Psoas muscle (tissue), 8 donors: ENCODE results near the gene HOXA13. TPM values are rescaled to one million over a fixed set of nuclear protein-coding genes. Genes with fewer than 3 reads are reported as not detected.

Source experiments
- ATAC-seq, 4 donors: fragments of 200-7000 bp; cut with Tn5 transposase; one replicate each; pipeline ENCODE4 v1.9.1; 2020; ENCODE audit warnings: moderate library complexity in 3 of 4, mild to moderate bottlenecking in 2 of 4
- DNase-seq, 2 donors: peaks; one replicate each; pipeline ENCODE4 v3.0.0-alpha.2; 2020
- H3K27ac ChIP-seq: fragments of 200-600 bp; one replicate; pipeline ENCODE4 v1.8.0; 2022
- H3K27me3 ChIP-seq, 3 donors: fragments of 200-600 bp in 1 of 3; one replicate each; pipeline versions ENCODE4 v1.6.1 to v1.8.0; 2013 to 2022; ENCODE audit warnings: low read length in 2 of 3, mild to moderate bottlenecking in 2 of 3, moderate library complexity in 1 of 3; ENCODE audit not compliant: insufficient read depth in 3 of 3
- H3K36me3 ChIP-seq, 2 donors: fragments of 200-600 bp in 1 of 2; one replicate each; pipeline versions ENCODE4 v1.6.1 to v1.8.0; 2013 to 2022; ENCODE audit warnings: low read depth in 1 of 2, mild to moderate bottlenecking in 1 of 2, moderate library complexity in 1 of 2; ENCODE audit not compliant: insufficient read depth in 1 of 2
- H3K4me1 ChIP-seq: fragments of 200-600 bp; one replicate; pipeline ENCODE4 v1.8.0; 2022
- H3K4me3 ChIP-seq: fragments of 200-600 bp; one replicate; pipeline ENCODE4 v1.8.0; 2022; ENCODE audit warnings: mild to moderate bottlenecking
- H3K9me3 ChIP-seq: fragments of 200-600 bp; one replicate; pipeline ENCODE4 v1.8.0; 2022
- CTCF ChIP-seq: fragments of 200-600 bp; IDR thresholded peaks from one replicate; pipeline ENCODE4 v1.8.0; 2022; ENCODE audit warnings: antibody characterized with exemption
- WGBS, 3 donors: extraction: QIAGEN DNeasy Blood & Tissue Kit; methylation state at CpG; one replicate each; pipeline versions ENCODE4 v1.1.6 to v1.1.7; 2013; 5-methylcytosine and 5-hydroxymethylcytosine counted together
- intact Hi-C, 2 donors: fragments of 100-400 bp; cut with DNase I; formaldehyde crosslinking; loops; one replicate each; pipeline versions ENCODE4 v1.11.0 to v1.14.2; 2022
- polyA plus RNA-seq, 3 donors: library from polyadenylated mRNA; stranded (reverse); fragments of 200-250 nt; gene quantifications; one replicate each; pipeline ENCODE4 v1.2.3, GENCODE V29; 2013
- total RNA-seq, 4 donors: library from RNA; stranded (reverse); fragmentation: NEBNext Ultra II Directional in 2 of 4; extraction: Animal tissue kit (Norgen Biotek cat#: 25700) in 2 of 4; gene quantifications; one replicate each; pipeline versions ENCODE4 v1.2.1 to v1.2.4, GENCODE V29; 2021 to 2023
- donor health status: healthy with polysubstance abuse.
- donor health status: DM: no; HTN: no; CAD: no; lungs with moderate emphysema.
- donor health status: Bipolar disorder and iron deficiency.
- donor health status: healthy.
- donor health status: DM: yes; HTN: yes; CAD: no.
- donor health status: DM: no; HTN: no; CAD: no.
- donor health status: DM: no; HTN: no; CAD: no.
- donor health status: DM: yes; HTN: yes; CAD: no.

The HOXA13 gene
- total and polyA plus RNA-seq, 7 donors: 0.01 to 0.08 (median 0.06) TPM; not detected in 4

- H3K27me3 ChIP-seq: peaks cover 0 to 97% (median 62%) of the 10 kb centered on the region in 3 donors
- peaks cover 16% of the 10 kb centered on the region for H3K4me1 ChIP-seq
- WGBS, 3 donors: 38 to 49% (median 47%) methylated on average over 30 of the region's 30 CpGs
- intact Hi-C loops: no loop called here
- no peaks in the 10 kb centered on the region for H3K9me3 ChIP-seq
- DNase-seq (no peak), ATAC-seq (no peak)
- no peaks in the 10 kb centered on the region for H3K36me3 ChIP-seq
- TF ChIP-seq CTCF: no peak
- H3K4me3 ChIP-seq: no peak overlapping the region
- H3K27ac ChIP-seq: no peak overlapping the region
These were observed 2.3 kb upstream of the HOXA13 start for GRCh38 chr7:27202018-27202861.

- ATAC-seq (no peak), DNase-seq (no peak)
- Histone ChIP-seq H3K27me3 (peaks cover 0 to 97% (median 62%) of the 10 kb centered on the region in 3 donors), H3K9me3 (no peaks in the 10 kb centered on the region), H3K4me3 (no peak overlapping the region), H3K36me3 (no peaks in the 10 kb centered on the region), H3K4me1 (peaks cover 16% of the 10 kb centered on the region), H3K27ac (no peak overlapping the region)
- TF ChIP-seq CTCF: no peak
- 44 to 67% (median 64%) methylated on average over 4 of the region's 4 CpGs for WGBS, 3 donors
- intact Hi-C loops: no loop called here
These were observed 1.7 kb upstream of the HOXA13 start for GRCh38 chr7:27201580-27202017.

- TF ChIP-seq CTCF: no peak
- H3K27ac ChIP-seq: no peak overlapping the region
- H3K4me3 ChIP-seq: peak overlapping the region; percentile 56
These were observed 1.1 kb upstream of the HOXA13 start for GRCh38 chr7:27200761-27201579.

DNA sequence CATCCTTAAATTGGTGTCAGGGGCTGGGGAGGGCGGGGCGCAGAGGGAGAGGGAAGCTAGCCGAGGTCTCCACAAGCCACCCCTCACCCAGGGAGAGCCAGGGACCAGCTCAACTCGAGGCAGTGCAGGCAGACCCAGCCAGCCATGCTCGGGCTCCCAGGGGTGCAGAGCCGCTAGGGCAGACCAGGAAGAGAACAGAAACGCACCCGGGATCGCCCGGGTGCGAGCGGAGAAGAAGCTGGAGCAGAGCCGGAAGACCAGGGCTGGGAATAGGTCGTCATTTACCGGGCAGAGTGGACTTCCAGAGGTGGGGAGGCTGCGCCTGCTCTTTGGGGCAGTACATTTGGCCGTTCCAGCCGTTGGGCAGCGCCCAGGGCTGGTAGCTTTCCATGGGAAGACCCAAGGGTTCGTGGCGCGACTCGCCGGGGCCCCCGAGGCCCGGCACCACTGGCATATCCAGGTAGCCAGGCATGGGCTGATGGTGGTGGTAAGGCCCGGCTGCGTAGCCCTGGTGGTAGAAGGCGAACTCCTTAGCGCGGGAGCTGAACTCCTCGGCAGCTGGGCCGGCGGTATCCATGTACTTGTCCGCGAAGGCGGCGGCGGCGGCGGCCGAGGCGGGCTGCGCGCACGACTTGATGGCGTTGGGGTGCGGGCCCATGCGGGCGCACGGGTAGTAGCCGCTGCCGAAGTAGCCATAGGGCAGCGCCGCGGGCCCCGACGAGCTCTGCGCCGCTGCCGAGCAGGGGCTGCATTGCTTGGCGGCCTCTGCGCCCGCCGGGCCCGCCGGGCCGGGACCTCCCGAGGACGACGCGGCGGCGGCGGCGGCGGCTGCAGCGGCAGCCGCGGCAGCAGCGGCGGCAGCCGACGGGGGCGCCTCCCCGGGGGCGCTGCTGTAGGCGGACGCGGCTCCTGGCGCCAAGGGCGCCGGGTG, 755 bp downstream of the HOXA13 start:
- TF ChIP-seq CTCF: no peak
- intact Hi-C loops: loop anchor here (5.0 to 10.0 kb wide), 7 partner anchors 378 to 896 kb away; no protein-coding TSS in a partner anchor
- Histone ChIP-seq H3K9me3 (no peaks in the 10 kb centered on the region), H3K4me1 (peaks cover 6% of the 10 kb centered on the region), H3K27ac (no peak overlapping the region), H3K4me3 (peak overlapping the region; percentile 54), H3K27me3 (peaks cover 0 to 95% (median 43%) of the 10 kb centered on the region in 3 donors), H3K36me3 (no peaks in the 10 kb centered on the region)
- ATAC-seq: peak in 3 of 4 donors; percentile 24 to 36 (median 35)
- DNase-seq: no peak
- 2 to 3% (median 2%) methylated on average over 39 to 93 of the region's 93 CpGs for WGBS, 3 donors

More at GRCh38 chr7:27200761-27201579, 1.1 kb upstream of the HOXA13 start:
- intact Hi-C loops: no loop called here
- DNase-seq (no peak), ATAC-seq (peak in 1 of 4 donors; percentile 6)
- 25 to 31% (median 30%) methylated on average over 14 of the region's 14 CpGs for WGBS, 3 donors
- no peaks in the 10 kb centered on the region for H3K36me3 ChIP-seq
- peaks cover 16% of the 10 kb centered on the region for H3K4me1 ChIP-seq
- no peaks in the 10 kb centered on the region for H3K9me3 ChIP-seq
- peaks cover 0 to 95% (median 60%) of the 10 kb centered on the region in 3 donors for H3K27me3 ChIP-seq
